Gastroesophageal sphincter (tissue), 4 donors: ENCODE results near the gene SLC38A10. TPM values are rescaled to one million over a fixed set of nuclear protein-coding genes. Genes with fewer than 3 reads are reported as not detected.
A peak's percentile ranks its signal among the peaks of the same experiment; 100 is the strongest.
"Not testable (repeated sequence)": the region's sequence is repeated elsewhere in the genome, so short reads cannot be mapped to it uniquely, and the experiment has no call there.

Experiments
- ATAC-seq: fragments of 150-250 bp; one replicate; pipeline ENCODE4 v1.9.1; 2016; ENCODE audit warnings: mild to moderate bottlenecking, moderate library complexity
- H3K27ac ChIP-seq, 4 donors: fragments of 200-600 bp; sonication (generic) in 3 of 4; 1 replicate in 3 of 4; 2 replicates in 1 of 4; pipeline ENCODE4 v1.5.1; 2016 to 2019
- H3K27me3 ChIP-seq: fragments of 200-600 bp; sonication (generic); one replicate; pipeline ENCODE4 v1.5.1; 2019
- H3K36me3 ChIP-seq, 2 donors: fragments of 200-600 bp; sonication (generic); one replicate each; pipeline ENCODE4 v1.5.1; 2019; ENCODE audit warnings: control low read depth in 1 of 2
- H3K4me1 ChIP-seq, 3 donors: fragments of 200-600 bp; sonication (generic); 1 replicate in 2 of 3; 2 replicates in 1 of 3; pipeline ENCODE4 v1.5.1; 2016 to 2019; ENCODE audit warnings: control low read depth in 2 of 3
- H3K4me3 ChIP-seq, 2 donors: fragments of 200-600 bp; sonication (generic); one replicate each; pipeline ENCODE4 v1.5.1; 2019; ENCODE audit warnings: mild to moderate bottlenecking in 1 of 2, moderate library complexity in 1 of 2
- H3K9me3 ChIP-seq, 3 donors: fragments of 200-600 bp; sonication (generic); one replicate each; pipeline ENCODE4 v1.5.1; 2017 to 2019; ENCODE audit warnings: control low read depth in 2 of 3
- EP300 ChIP-seq: sonication (generic); formaldehyde crosslinking; IDR thresholded peaks from one replicate; pipeline ENCODE4 v1.6.1; 2017; ENCODE audit warnings: antibody characterized with exemption, mild to moderate bottlenecking
- POLR2A ChIP-seq, 2 donors: fragments of 450-650 bp; IDR thresholded peaks; one replicate each; pipeline ENCODE4 v1.6.1; 2017; ENCODE audit warnings: antibody characterized with exemption in 2 of 2, mild to moderate bottlenecking in 2 of 2, moderate library complexity in 1 of 2
- POLR2AphosphoS5 ChIP-seq: sonication (generic); formaldehyde crosslinking; IDR thresholded peaks from one replicate; pipeline ENCODE4 v1.6.1; 2017; ENCODE audit warnings: antibody characterized with exemption
- WGBS, 2 donors: methylation state at CpG; one replicate each; pipeline ENCODE4 v1.1.5; 2018; ENCODE audit warnings: low coverage in 1 of 2; 5-methylcytosine and 5-hydroxymethylcytosine counted together
- total RNA-seq, 4 donors: library from RNA; depleted of rRNA; stranded (reverse); fragments of >200 nt; gene quantifications; one replicate each; pipeline ENCODE4 v1.1.0, GENCODE V29; 2016
- TF ChIP-seq, protein P1 (sequence below), 4 experiments: fragments of 200-600 bp in 2 of 4; fragments of 450-650 bp in 2 of 4; sonication (generic) in 1 of 4; IDR thresholded peaks; one replicate each; pipeline ENCODE4 v1.5.1; 2017 to 2019; ENCODE audit warnings: antibody characterized with exemption in 4 of 4, mild to moderate bottlenecking in 2 of 4, moderate library complexity in 2 of 4

Gene SLC38A10
- total RNA-seq, 4 donors from 2014 or later = 70.5 to 99.6 (median 81.8) TPM

DNA sequence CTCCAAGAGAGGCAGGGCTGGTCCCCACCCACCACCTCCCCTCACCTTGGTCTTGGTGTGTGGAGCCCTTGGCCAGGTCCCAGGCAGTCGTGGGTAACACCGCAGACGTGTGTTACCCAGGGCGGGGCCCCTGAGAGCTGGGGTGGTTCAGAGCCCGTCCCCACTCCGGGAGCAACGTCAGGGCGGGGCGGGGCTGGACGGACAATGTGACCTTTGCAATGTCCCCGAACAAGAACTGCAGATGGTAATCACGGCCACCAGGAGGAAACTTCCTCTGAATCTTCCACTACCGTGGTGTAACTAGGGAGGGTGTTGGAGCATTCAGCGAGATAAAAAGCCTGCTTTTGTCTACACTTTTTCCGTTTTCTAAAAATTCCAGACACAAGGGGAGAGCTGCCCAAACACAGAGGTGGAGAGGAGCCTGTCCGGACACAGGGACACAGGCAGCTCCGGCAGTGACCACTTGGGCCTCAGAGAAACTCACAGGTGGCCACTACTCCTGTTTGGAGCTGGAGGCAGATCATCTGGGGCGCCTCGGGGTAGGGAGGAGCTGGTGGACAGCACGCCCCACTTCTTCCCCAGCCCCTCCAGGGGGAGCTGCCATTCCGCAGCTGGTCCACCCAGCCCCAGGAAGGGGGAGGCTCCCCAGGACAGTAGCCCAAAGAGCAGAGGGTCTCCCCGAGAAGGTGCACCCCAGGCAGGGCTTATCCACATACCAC, 14.2 kb upstream of the SLC38A10 start:
- Histone ChIP-seq H3K27ac (peak overlapping the region; percentile 4 to 84 (median 80)), H3K4me3 (peak overlapping the region; percentile 4 to 40), H3K4me1 (peaks cover 3 to 26% (median 9%) of the 10 kb centered on the region in 3 donors), H3K9me3 (no peaks in the 10 kb centered on the region), H3K27me3 (no peaks in the 10 kb centered on the region), H3K36me3 (no peaks in the 10 kb centered on the region)
- WGBS, 2 donors = 0 to 8% methylated on average over 5 to 6 of the region's 22 CpGs
- TF ChIP-seq, protein P1, sequence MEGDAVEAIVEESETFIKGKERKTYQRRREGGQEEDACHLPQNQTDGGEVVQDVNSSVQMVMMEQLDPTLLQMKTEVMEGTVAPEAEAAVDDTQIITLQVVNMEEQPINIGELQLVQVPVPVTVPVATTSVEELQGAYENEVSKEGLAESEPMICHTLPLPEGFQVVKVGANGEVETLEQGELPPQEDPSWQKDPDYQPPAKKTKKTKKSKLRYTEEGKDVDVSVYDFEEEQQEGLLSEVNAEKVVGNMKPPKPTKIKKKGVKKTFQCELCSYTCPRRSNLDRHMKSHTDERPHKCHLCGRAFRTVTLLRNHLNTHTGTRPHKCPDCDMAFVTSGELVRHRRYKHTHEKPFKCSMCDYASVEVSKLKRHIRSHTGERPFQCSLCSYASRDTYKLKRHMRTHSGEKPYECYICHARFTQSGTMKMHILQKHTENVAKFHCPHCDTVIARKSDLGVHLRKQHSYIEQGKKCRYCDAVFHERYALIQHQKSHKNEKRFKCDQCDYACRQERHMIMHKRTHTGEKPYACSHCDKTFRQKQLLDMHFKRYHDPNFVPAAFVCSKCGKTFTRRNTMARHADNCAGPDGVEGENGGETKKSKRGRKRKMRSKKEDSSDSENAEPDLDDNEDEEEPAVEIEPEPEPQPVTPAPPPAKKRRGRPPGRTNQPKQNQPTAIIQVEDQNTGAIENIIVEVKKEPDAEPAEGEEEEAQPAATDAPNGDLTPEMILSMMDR (IDR thresholded peaks at IDR 0.05) = peak in 3 of 4 experiments; percentile 64 to 90 (median 85)
- TF ChIP-seq POLR2A (IDR thresholded peaks at IDR 0.05) = no peak
- TF ChIP-seq POLR2AphosphoS5 = peak; percentile 58
- peak; percentile 96 for ATAC-seq

DNA sequence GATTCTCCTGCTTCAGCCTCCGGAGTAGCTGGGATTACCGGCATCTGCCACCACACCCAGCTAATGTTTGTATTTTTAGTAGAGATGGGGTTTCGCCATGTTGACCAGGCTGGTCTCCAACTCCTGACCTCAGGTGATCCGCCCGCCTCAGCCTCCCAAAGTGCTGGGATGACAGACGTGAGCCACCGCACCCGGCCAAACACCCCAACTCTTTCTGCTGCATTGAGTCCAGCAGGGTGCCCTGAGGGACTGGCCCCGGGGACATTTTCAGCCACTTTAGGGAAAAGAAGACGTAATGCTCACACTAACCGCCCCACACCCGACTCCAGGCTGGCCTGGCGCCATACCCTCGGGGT, 13.7 kb upstream of the SLC38A10 start:
- H3K27me3 ChIP-seq, ATAC-seq, H3K36me3 ChIP-seq, H3K9me3 ChIP-seq: not testable (repeated sequence)
- Histone ChIP-seq H3K4me3 (peak overlapping the region; percentile 4 to 40), H3K27ac (peak overlapping the region in 3 of 4 donors; percentile 79 to 84 (median 81)), H3K4me1 (peaks cover 3 to 26% (median 9%) of the 10 kb centered on the region in 3 donors)
- WGBS, 2 donors = 40% methylated on average over 2 of the region's 14 CpGs; no CpG with 5 or more reads in 1 of the 2 donors

GRCh38 chr17:81307636-81308560, 12.8 kb upstream of the SLC38A10 start:
- peaks cover 3 to 26% (median 9%) of the 10 kb centered on the region in 3 donors for H3K4me1 ChIP-seq
- no peaks in the 10 kb centered on the region for H3K36me3 ChIP-seq
- no peak for ATAC-seq
- H3K4me3 ChIP-seq = peak overlapping the region in 1 of 2 donors; percentile 40
- H3K27me3 ChIP-seq = no peaks in the 10 kb centered on the region
- WGBS, 2 donors = 91 to 94% methylated on average over 6 to 9 of the region's 19 CpGs
- TF ChIP-seq POLR2A (IDR thresholded peaks at IDR 0.05) (no peak), EP300 (no peak), POLR2AphosphoS5 (no peak)
- TF ChIP-seq, protein P1 (IDR thresholded peaks at IDR 0.05) = no peak
- H3K27ac ChIP-seq = peak overlapping the region in 3 of 4 donors; percentile 16 to 84 (median 81)
- H3K9me3 ChIP-seq = no peaks in the 10 kb centered on the region

DNA sequence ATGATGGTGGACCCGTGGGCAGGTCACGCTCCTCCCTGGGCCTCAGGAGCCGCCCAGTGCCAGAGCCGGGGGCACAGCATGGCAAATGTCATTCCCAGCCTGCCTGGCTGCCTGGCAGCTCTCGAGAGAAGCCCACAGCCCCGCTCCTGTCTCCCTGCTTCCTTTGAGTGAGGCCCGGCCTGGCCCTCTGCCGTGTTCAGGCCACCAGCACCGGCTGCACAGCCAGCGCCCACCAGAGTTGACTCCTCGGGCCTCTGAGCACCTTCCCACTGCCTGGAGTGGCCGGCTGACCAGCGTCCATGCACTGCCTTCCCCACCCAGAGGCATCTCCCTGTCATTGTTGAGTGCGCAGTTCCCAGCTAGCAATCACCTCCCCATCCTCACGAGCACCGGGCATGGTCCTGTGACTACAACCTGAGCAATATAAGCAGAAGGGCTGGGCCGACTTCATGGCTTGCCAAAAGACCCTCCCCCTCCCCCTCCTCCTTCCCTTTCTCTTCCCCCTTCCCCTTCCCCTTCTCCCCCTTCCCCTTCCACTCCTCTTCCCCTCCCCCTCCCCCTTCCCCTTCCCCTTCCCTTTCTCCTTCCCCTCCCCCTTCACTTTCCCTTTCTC, 11.9 kb upstream of the SLC38A10 start:
- WGBS, 2 donors = 83 to 92% methylated on average over 2 to 10 of the region's 17 CpGs
- no peak overlapping the region for H3K27ac ChIP-seq

More for the DNA sequence above, 11.9 kb upstream of the SLC38A10 start:
- H3K9me3 ChIP-seq = no peaks in the 10 kb centered on the region
- H3K36me3 ChIP-seq = no peaks in the 10 kb centered on the region
- ATAC-seq = no peak
- peaks cover 3 to 26% (median 9%) of the 10 kb centered on the region in 3 donors for H3K4me1 ChIP-seq
- H3K4me3 ChIP-seq = no peak overlapping the region
- TF ChIP-seq, protein P1 (IDR thresholded peaks at IDR 0.05) = no peak
- no peak for TF ChIP-seq POLR2A (IDR thresholded peaks at IDR 0.05)
- no peak for TF ChIP-seq EP300
- TF ChIP-seq POLR2AphosphoS5 = no peak
- H3K27me3 ChIP-seq = no peaks in the 10 kb centered on the region
